ENCODE measurements around the gene CDC42BPG.
A peak's percentile ranks its signal among the peaks of the same experiment; 100 is the strongest.

GRCh38 chr11:64803158-64803845, 41.2 kb downstream of the CDC42BPG start, which contains the start of gene MAP4K2:
- peak; percentile 28 for TF ChIP-seq CTCF (IDR thresholded peaks at IDR 0.05; ENCODE audit: low read depth, low read length, poor library complexity, severe bottlenecking)
- TF ChIP-seq EZH2phosphoT487 (IDR thresholded peaks at IDR 0.05; ENCODE audit: borderline replicate concordance, low read length): no peak
